SU-DHL-6 (cell line): ENCODE measurements around the gene CYP2A13.

Experiments used
- CTCF ChIP-seq: fragments of 200-600 bp; sonication (generic); IDR thresholded peaks from one replicate; pipeline ENCODE4 v1.5.1; 2017; ENCODE audit warnings: antibody characterized with exemption, mild to moderate bottlenecking, low read length, moderate library complexity; ENCODE audit not compliant: insufficient read depth, poor library complexity, severe bottlenecking
- EZH2phosphoT487 ChIP-seq: fragments of 200-600 bp; sonication (generic), shearing (Covaris generic); conservative IDR thresholded peaks from 2 replicates; pipeline ENCODE4 v1.6.1; 2018; ENCODE audit warnings: mild to moderate bottlenecking, antibody characterized with exemption, low read length, moderate library complexity, mixed read lengths

GRCh38 chr19:41088151-41088550 lies at the start of gene CYP2A13:
- TF ChIP-seq CTCF (no peak), EZH2phosphoT487 (no peak)
